Caki2 (cell line): ENCODE data around the gene YPEL1. TPM values are rescaled to one million over a fixed set of nuclear protein-coding genes. Genes with fewer than 3 reads are reported as not detected.
"Not testable (repeated sequence)": the region's sequence is repeated elsewhere in the genome, so short reads cannot be mapped to it uniquely, and the experiment has no call there.

Source experiments
- DNase-seq: peaks from one replicate; pipeline ENCODE4 v3.0.0-alpha.2; 2015; ENCODE audit warnings: low read depth
- in situ Hi-C: cut with HindIII; loops from 2 replicates; pipeline ENCODE4 v1.10.0; 2016; ENCODE audit warnings: low sequenced_read_pairs, low pct_unique_long_range_greater_than_20kb, mixed read lengths
- total RNA-seq: library from RNA; depleted of rRNA; stranded (reverse); fragments of >200 nt; shearing (Covaris generic); gene quantifications from 2 replicates; pipeline ENCODE4 v1.2.3, GENCODE V29; 2014; ENCODE audit warnings: low replicate concordance

The YPEL1 gene
- total RNA-seq, 1 experiment from 2014 or later, result 2.2 TPM

- no peak for DNase-seq
- in situ Hi-C loops, result no loop called here
These were observed 41.6 kb downstream of the YPEL1 start for GRCh38 chr22:21693999-21694341.

- DNase-seq, result no peak
- in situ Hi-C loops, result no loop called here
These were observed 42.1 kb downstream of the YPEL1 start for GRCh38 chr22:21693333-21693998.

GRCh38 chr22:21692856-21693255 lies 42.7 kb downstream of the YPEL1 start:
- DNase-seq, in situ Hi-C loops: not testable (repeated sequence)

- no peak for DNase-seq
These were observed 43.8 kb downstream of the YPEL1 start for GRCh38 chr22:21691816-21692215.

GRCh38 chr22:21690401-21690801 lies 45.2 kb downstream of the YPEL1 start:
- no peak for DNase-seq

More at GRCh38 chr22:21691816-21692215, 43.8 kb downstream of the YPEL1 start:
- in situ Hi-C loops, result no loop called here

GRCh38 chr22:21688706-21689381 lies 46.8 kb downstream of the YPEL1 start:
- in situ Hi-C loops, result no loop called here

More at GRCh38 chr22:21690401-21690801, 45.2 kb downstream of the YPEL1 start:
- in situ Hi-C loops, result no loop called here

GRCh38 chr22:21688341-21688705 lies 47.3 kb downstream of the YPEL1 start:
- in situ Hi-C loops, result no loop called here
- no peak for DNase-seq

More at GRCh38 chr22:21688706-21689381, 46.8 kb downstream of the YPEL1 start:
- DNase-seq, result no peak

- no peak for DNase-seq
- in situ Hi-C loops, result no loop called here
These were observed 47.8 kb downstream of the YPEL1 start for GRCh38 chr22:21687685-21688259.

- DNase-seq, result no peak
- in situ Hi-C loops, result no loop called here
These were observed 48.8 kb downstream of the YPEL1 start for GRCh38 chr22:21686634-21687393.

- in situ Hi-C loops, result no loop called here
- DNase-seq, result no peak
These were observed 49.4 kb downstream of the YPEL1 start for GRCh38 chr22:21686193-21686608.

GRCh38 chr22:21685164-21685513 lies 50.5 kb downstream of the YPEL1 start:
- in situ Hi-C loops, result no loop called here
- DNase-seq, result no peak

- no peak for DNase-seq
- in situ Hi-C loops, result no loop called here
These were observed 51.0 kb downstream of the YPEL1 start for GRCh38 chr22:21684492-21685163.

- in situ Hi-C loops, result no loop called here
- no peak for DNase-seq
These were observed 52.2 kb downstream of the YPEL1 start for GRCh38 chr22:21683401-21683811.

GRCh38 chr22:21682385-21683175 lies 53.0 kb downstream of the YPEL1 start:
- in situ Hi-C loops, result no loop called here
- DNase-seq, result no peak

GRCh38 chr22:21681566-21682370 lies 53.8 kb downstream of the YPEL1 start:
- in situ Hi-C loops, result no loop called here
- DNase-seq, result no peak

GRCh38 chr22:21680830-21681565 lies 54.6 kb downstream of the YPEL1 start:
- no peak for DNase-seq
- in situ Hi-C loops, result no loop called here
